Middle frontal gyrus (tissue), 1 donor: ENCODE data around the gene SLC29A4.
"Not testable (repeated sequence)": the region's sequence is repeated elsewhere in the genome, so short reads cannot be mapped to it uniquely, and the experiment has no call there.

Source experiments
- DNase-seq: peaks from one replicate; pipeline ENCODE4 v3.0.0-alpha.2; 2015; ENCODE audit warnings: low spot score; ENCODE audit errors: extremely low spot score

The SLC29A4 gene

GRCh38 chr7:5273831-5274405, 8.8 kb upstream of the SLC29A4 start:
- peak; percentile 6 for DNase-seq

DNA sequence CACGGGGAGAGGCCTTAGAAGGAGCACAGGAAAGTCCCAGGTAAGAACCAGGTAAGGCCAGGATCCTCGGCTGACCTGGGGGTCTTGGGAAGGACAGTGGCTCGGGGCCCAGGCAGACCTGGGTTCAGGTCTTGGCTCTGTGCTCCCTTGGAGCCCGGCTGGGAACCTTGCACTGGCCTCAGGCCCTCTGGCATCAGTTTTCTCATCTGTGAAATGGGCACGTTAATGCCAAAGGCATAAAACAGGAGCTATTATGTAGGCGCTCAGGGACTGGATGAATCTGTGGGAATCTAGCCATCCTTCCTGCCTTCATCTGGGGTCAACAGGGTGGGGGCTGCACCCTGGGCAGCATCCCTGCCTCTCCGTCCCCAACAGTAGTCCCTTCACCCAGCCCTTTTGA, 8.3 kb upstream of the SLC29A4 start:
- no peak for DNase-seq

DNA sequence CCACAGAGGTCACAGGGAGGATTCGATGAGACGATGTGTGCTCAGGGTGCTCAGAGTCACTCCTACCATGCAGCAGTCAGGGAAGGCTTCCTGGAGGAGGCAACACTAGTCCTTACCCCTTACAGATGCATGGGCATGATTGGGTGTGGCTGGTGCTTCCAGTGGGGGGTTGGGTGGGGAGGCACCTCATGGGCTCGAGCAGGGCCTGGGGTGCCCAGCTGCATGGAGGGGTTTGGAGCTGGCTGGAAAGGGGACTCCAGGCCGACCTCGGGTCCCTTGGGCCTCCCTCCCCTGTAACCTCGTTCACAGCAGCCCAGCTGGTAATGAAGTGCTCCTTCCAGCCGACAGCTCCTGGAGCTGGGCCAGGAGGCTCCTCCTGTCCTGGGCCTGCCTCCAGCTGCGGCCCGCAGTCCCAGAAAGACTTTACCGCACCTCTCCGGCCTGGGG, 7.7 kb upstream of the SLC29A4 start:
- not testable (repeated sequence) for DNase-seq

DNA sequence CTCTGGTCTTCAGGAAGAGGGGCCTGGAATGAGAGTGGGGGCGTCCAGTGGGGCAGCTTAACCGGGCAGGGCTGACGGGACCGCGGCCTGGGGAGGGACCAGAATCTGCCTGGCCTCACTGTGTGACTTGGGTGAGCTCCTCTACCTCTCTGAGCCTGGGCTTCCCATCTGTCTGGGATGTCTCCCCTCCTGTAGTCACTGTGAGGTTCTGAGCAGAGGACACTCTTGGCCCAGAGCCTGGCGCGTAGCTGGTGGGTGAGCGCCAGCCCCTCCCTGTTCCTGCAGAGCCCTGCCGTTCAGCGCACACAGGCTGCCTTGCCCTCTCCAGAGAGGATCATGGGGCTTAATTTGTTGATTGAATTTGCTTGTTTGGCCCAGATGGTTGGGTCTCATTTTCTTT, 7.2 kb upstream of the SLC29A4 start:
- not testable (repeated sequence) for DNase-seq

DNA sequence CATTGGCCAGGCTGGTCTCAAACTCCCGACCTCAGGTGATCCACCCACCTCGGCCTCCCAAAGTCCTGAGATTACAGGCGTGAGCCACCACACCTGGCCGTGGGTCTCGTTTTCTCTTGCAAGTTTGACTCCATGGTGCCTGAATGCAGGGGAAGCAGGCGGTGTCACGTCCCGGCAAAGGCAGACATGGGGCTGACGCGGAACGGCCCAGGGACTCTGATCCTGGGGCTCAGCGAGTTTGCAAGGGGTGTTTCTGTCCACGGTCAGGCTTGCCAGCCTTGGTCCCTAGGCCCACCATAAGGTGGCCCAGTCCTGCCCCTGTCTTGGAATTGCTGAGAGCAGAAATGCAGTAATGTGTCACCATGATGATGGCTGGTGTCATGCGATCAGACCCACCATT, 6.6 kb upstream of the SLC29A4 start:
- DNase-seq = not testable (repeated sequence)

GRCh38 chr7:5276611-5277010, 6.1 kb upstream of the SLC29A4 start:
- DNase-seq = no peak

GRCh38 chr7:5278766-5279165, 4.0 kb upstream of the SLC29A4 start:
- DNase-seq = no peak

- DNase-seq = no peak
These were observed 3.0 kb upstream of the SLC29A4 start for GRCh38 chr7:5279734-5280133.

GRCh38 chr7:5281598-5282500, 894 bp upstream of the SLC29A4 start:
- DNase-seq = not testable (repeated sequence)

GRCh38 chr7:5283421-5284303, 919 bp downstream of the SLC29A4 start:
- DNase-seq = no peak

- no peak for DNase-seq
These were observed 1.9 kb downstream of the SLC29A4 start for GRCh38 chr7:5284304-5285281.

GRCh38 chr7:5286933-5287332, 4.2 kb downstream of the SLC29A4 start:
- DNase-seq = no peak

- not testable (repeated sequence) for DNase-seq
These were observed 4.6 kb downstream of the SLC29A4 start for GRCh38 chr7:5287373-5287772.

- no peak for DNase-seq
These were observed 5.1 kb downstream of the SLC29A4 start for GRCh38 chr7:5287802-5288201.

- DNase-seq = not testable (repeated sequence)
These were observed 5.8 kb downstream of the SLC29A4 start for GRCh38 chr7:5288560-5288959.

- DNase-seq = no peak
These were observed 6.6 kb downstream of the SLC29A4 start for GRCh38 chr7:5289355-5289754.

DNA sequence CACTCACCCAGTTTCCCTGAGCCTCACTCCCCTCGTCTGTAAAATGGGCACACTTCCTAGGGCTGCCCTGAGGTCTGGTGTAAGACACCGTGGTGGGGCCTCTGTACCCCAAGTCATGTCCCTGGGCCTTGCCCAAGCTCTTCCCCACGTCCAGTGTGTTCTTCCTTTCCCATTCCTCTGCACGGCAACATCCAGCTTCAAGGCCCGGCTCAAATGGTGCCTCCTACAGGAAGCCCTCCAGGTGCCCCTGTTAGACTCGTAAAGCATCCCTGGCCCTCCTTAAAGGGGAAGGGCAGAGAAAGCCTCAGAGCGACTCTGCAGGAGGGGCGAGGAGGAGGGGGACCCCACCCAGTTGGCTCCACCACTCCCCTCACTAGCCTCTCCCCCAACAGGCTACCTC, 8.6 kb downstream of the SLC29A4 start:
- no peak for DNase-seq

DNA sequence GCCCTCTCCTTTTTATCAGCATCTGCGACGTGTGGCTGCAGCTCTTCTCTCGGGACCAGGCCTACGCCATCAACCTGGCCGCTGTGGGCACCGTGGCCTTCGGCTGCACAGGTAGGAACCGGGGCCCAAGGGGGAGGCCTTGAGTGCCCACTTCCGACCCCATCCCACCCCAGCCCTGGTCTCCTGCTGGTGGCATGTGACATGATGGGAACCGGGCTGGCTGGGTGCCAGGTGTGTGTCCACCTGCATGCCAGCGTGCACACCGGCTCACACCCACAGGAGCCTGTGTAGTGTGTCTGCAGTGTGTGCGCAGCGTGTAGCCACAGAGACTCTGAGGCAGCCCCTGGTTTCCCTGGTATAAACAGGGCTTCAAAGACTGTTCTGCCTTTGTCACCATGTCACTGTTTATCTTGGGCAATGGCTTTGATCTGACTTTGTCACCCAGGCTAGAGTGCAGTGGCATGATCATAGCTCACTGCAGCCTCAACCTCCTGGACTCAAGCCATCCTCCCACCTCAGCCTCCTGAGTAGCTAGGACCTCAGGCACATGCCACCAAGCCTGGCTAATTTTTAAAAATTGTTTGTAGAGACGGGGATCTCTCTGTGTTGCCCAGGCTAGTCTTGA, 9.1 kb downstream of the SLC29A4 start:
- DNase-seq = not testable (repeated sequence)

GRCh38 chr7:5294169-5294987, 11.6 kb downstream of the SLC29A4 start:
- no peak for DNase-seq
